Transverse colon (tissue), 4 donors: ENCODE measurements around the gene C4BPA. TPM values are rescaled to one million over a fixed set of nuclear protein-coding genes. Genes with fewer than 3 reads are reported as not detected.

Source experiments
- DNase-seq: peaks from one replicate; pipeline ENCODE4 v3.0.0-alpha.2; 2019
- H3K27ac ChIP-seq, 4 donors: fragments of 200-600 bp; sonication (generic); 2 replicates each; pipeline ENCODE4 v1.5.1; 2016 to 2018; ENCODE audit warnings: inconsistent platforms in 4 of 4
- H3K27me3 ChIP-seq: fragments of 200-600 bp; sonication (generic); 2 replicates; pipeline ENCODE4 v1.5.1; 2017; ENCODE audit warnings: inconsistent platforms
- H3K36me3 ChIP-seq, 4 donors: fragments of 200-600 bp; sonication (generic); 2 replicates each; pipeline ENCODE4 v1.5.1; 2017 to 2019; ENCODE audit warnings: inconsistent platforms in 4 of 4
- H3K4me1 ChIP-seq, 4 donors: fragments of 200-600 bp; sonication (generic); 2 replicates each; pipeline ENCODE4 v1.5.1; 2017 to 2020; ENCODE audit warnings: inconsistent platforms in 4 of 4
- H3K4me3 ChIP-seq, 4 donors: fragments of 200-600 bp; sonication (generic); 1 replicate in 1 of 4; 2 replicates in 3 of 4; pipeline versions ENCODE4 v1.5.1 to v1.6.1; 2017 to 2019; ENCODE audit warnings: inconsistent platforms in 4 of 4
- H3K9me3 ChIP-seq, 2 donors: fragments of 200-600 bp; sonication (generic); 2 replicates each; pipeline ENCODE4 v1.5.1; 2017 to 2019; ENCODE audit warnings: inconsistent platforms in 2 of 2
- CTCF ChIP-seq, 5 experiments: fragments of 200-600 bp in 3 of 5; fragments of 450-650 bp in 2 of 5; sonication (generic) in 3 of 5; IDR thresholded peaks; 1 replicate in 2 of 5; 2 replicates in 3 of 5; pipeline ENCODE4 v1.5.1; 2016 to 2017; ENCODE audit warnings: antibody characterized with exemption in 5 of 5, inconsistent platforms in 3 of 5, mild to moderate bottlenecking in 2 of 5, moderate library complexity in 1 of 5
- EP300 ChIP-seq: sonication (generic); formaldehyde crosslinking; IDR thresholded peaks from one replicate; pipeline ENCODE4 v1.6.1; 2017; ENCODE audit warnings: antibody characterized with exemption, low read depth
- POLR2A ChIP-seq: fragments of 450-650 bp; IDR thresholded peaks from one replicate; pipeline ENCODE4 v1.6.1; 2016; ENCODE audit warnings: antibody characterized with exemption, mild to moderate bottlenecking, moderate library complexity
- POLR2AphosphoS5 ChIP-seq, 3 donors: sonication (generic); formaldehyde crosslinking; IDR thresholded peaks; one replicate each; pipeline ENCODE4 v1.6.1; 2016; ENCODE audit warnings: antibody characterized with exemption in 3 of 3
- WGBS, 2 donors: methylation state at CpG; one replicate each; pipeline ENCODE4 v1.1.5; 2018; ENCODE audit warnings: low coverage in 1 of 2; 5-methylcytosine and 5-hydroxymethylcytosine counted together
- in situ Hi-C, 4 donors: fragments of 200-750 bp; cut with MboI; loops; one replicate each; pipeline versions ENCODE4 v1.15.0 to v1.15.1; 2017; ENCODE audit warnings: low sequenced_read_pairs in 3 of 4, low pct_ligation_motif_present in 1 of 4, low pct_unique_long_range_greater_than_20kb in 1 of 4
- intact Hi-C: fragments of 100-400 bp; cut with DNase I; formaldehyde crosslinking; loops from one replicate; pipeline ENCODE4 v1.15.1; 2023; ENCODE audit warnings: low total_unique reads
- total RNA-seq, 4 donors: library from RNA; depleted of rRNA; stranded (reverse); fragments of >200 nt; gene quantifications; one replicate each; pipeline ENCODE4 v1.1.0, GENCODE V29; 2016

The C4BPA gene
- 1 to 10 TPM in 3 of 4 donors, not detected in 1; 2.2 to 4.4 (median 2.5) TPM for total RNA-seq

DNA sequence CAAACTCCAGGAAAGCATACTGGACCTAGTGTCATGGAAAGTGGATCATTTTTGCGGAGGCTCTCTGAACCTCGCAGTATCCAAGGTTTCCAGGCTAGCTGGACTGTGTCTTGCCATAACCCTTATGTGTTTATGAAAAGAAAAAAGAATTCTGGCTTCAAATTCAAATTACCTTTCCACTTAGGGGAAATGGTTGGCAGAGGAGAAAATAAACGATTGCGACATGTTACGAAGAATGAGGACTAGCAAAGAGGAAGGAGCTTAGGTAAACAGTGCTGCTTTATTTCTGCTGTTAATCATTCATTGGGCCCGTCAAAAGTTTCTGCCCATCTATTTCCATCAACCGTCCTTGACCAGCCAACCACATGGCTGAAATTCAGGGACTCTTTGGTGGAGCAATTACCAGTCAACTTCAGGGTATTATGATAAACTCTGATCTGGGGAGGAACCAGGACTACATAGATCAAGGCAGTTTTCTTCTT is at the start of gene C4BPA:
TSS of gene C4BPA (plus strand) at position 342 of the 482 bp plus-strand sequence. CDS start 8,793 bp downstream, outside the sequence.
- TF ChIP-seq CTCF (IDR thresholded peaks at IDR 0.05) (no peak), EP300 (no peak), POLR2AphosphoS5 (IDR thresholded peaks at IDR 0.05) (no peak), POLR2A (no peak)
- H3K27ac ChIP-seq = no peak within 1 kb of the TSS
- DNase-seq = no peak

DNA sequence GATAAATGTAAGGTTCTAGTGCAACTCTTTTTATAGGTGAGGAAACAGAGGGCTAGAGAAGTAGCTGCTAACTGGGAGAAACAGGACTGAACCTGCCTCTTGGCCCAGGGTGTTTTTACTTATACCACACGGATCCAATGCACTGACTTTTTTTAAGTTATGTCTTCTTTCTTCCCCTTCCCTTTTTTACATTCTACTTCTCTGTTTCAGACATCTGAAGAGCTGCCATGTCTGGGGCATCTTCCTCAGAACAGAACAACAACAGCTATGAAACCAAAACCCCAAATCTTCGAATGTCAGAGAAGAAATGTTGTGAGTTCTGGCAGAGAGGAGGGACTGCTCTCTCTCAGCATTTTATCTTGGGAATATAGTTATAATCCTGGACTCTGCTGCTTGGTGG is 49.5 kb upstream of the C4BPA start:
- no peaks in the 10 kb centered on the region for H3K9me3 ChIP-seq
- H3K27ac ChIP-seq = peak overlapping the region; percentile 92 to 96 (median 92)
- H3K4me1 ChIP-seq = peaks cover 5 to 63% (median 32%) of the 10 kb centered on the region in 4 donors
- no peaks in the 10 kb centered on the region for H3K27me3 ChIP-seq
- intact Hi-C loops (no loop called here), in situ Hi-C loops (no loop called here)
- peak overlapping the region in 1 of 4 donors; percentile 66 for H3K4me3 ChIP-seq
- DNase-seq = no peak
- H3K36me3 ChIP-seq = peaks cover 0 to 6% (median 3%) of the 10 kb centered on the region in 4 donors
- TF ChIP-seq POLR2A (no peak), POLR2AphosphoS5 (IDR thresholded peaks at IDR 0.05) (no peak), EP300 (no peak), CTCF (IDR thresholded peaks at IDR 0.05) (no peak)
- 37 to 40% methylated on average over 2 of the region's 2 CpGs for WGBS, 2 donors

More for the DNA sequence above, at the start of gene C4BPA:
- Histone ChIP-seq H3K4me1 (peaks cover 0 to 10% (median 0%) of the 10 kb centered on the region in 4 donors), H3K27me3 (no peaks in the 10 kb centered on the region), H3K36me3 (no peaks in the 10 kb centered on the region), H3K9me3 (no peaks in the 10 kb centered on the region), H3K4me3 (no peak within 1 kb of the TSS)
- in situ Hi-C loops (no loop called here), intact Hi-C loops (no loop called here)
- WGBS, 2 donors = 57 to 63% methylated on average over 7 of the region's 7 CpGs

DNA sequence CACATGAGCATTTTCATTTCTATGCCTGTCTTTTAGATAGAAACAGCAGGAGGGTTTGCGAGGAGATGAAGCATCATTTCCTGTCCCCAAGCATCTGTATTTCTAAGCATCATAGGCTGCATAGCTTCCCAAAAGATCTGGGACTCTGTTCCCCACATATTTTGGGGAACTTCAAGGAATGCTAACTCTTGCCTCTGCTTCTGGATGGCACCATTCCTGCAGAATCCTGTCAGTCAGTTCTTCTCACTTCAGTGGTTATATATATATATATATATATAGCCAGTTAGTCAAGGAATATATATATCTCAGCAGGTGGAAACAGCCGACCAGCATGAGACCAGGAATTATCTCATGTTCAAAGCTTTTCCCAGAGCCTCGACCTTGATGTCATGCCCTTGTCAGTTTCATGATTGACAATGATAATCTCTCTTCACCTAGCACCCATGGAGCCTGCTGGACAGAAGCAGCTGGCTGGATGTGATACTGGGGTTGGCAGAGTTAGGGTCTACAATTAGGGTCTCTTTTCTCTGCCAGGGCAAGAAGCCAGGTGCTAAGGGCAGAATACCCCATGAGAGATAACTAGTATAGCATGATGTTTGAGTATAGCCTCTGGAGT is 48.5 kb upstream of the C4BPA start:
- H3K9me3 ChIP-seq = no peaks in the 10 kb centered on the region
- peaks cover 0 to 12% (median 5%) of the 10 kb centered on the region in 4 donors for H3K36me3 ChIP-seq
- peak overlapping the region; percentile 92 to 96 (median 92) for H3K27ac ChIP-seq
- WGBS, 2 donors = 60 to 70% methylated on average over 2 to 3 of the region's 3 CpGs
- H3K4me3 ChIP-seq = peak overlapping the region in 1 of 4 donors; percentile 22
- H3K4me1 ChIP-seq = peaks cover 2 to 59% (median 29%) of the 10 kb centered on the region in 4 donors
- TF ChIP-seq EP300 (no peak), POLR2A (no peak), POLR2AphosphoS5 (IDR thresholded peaks at IDR 0.05) (no peak), CTCF (IDR thresholded peaks at IDR 0.05) (no peak)
- DNase-seq = no peak
- in situ Hi-C loops = no loop called here
- intact Hi-C loops = no loop called here
- no peaks in the 10 kb centered on the region for H3K27me3 ChIP-seq

DNA sequence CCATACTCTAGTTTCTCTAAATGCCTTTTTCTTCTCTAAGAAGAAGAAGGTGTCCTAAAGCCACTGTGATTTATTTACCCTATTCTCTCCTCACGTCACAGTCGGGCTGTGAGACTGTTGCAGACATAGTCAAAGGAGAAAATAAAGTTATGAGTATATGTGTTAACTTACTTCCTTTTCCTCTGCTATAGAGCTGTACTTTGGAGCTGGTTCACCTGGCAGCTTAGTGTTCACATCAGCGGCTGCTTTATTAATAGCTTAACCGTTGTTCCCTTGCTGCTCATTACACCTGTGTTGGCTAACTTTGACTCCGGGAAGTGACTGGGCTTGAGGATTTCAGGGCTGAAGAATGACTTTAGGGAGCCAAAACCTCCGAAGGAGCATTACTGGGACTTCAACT is 47.4 kb upstream of the C4BPA start:
- DNase-seq = peak; percentile 59
- in situ Hi-C loops (no loop called here), intact Hi-C loops (no loop called here)
- H3K36me3 ChIP-seq = peaks cover 0 to 19% (median 8%) of the 10 kb centered on the region in 4 donors
- H3K27me3 ChIP-seq = no peaks in the 10 kb centered on the region
- peak overlapping the region; percentile 92 to 96 (median 92) for H3K27ac ChIP-seq
- H3K4me3 ChIP-seq = peak overlapping the region in 1 of 4 donors; percentile 22
- 42 to 61% methylated on average over 2 to 6 of the region's 6 CpGs for WGBS, 2 donors
- no peaks in the 10 kb centered on the region for H3K9me3 ChIP-seq
- H3K4me1 ChIP-seq = peaks cover 2 to 53% (median 23%) of the 10 kb centered on the region in 4 donors
- TF ChIP-seq CTCF (IDR thresholded peaks at IDR 0.05) = no peak
- TF ChIP-seq POLR2A = peak; percentile 77
- TF ChIP-seq POLR2AphosphoS5 (IDR thresholded peaks at IDR 0.05) = peak in 2 of 3 donors; percentile 72 to 85
